RKO (cell line): Measurements from ENCODE around the gene TMEM260.
"Not testable (repeated sequence)": the region's sequence is repeated elsewhere in the genome, so short reads cannot be mapped to it uniquely, and the experiment has no call there.

Source experiments
- DNase-seq: peaks from one replicate; pipeline ENCODE4 v3.0.0-alpha.2; 2016; ENCODE audit warnings: low spot score

TMEM260 gene

GRCh38 chr14:56678838-56679237 lies 99.2 kb downstream of the TMEM260 start:
- DNase-seq, result no peak

DNA sequence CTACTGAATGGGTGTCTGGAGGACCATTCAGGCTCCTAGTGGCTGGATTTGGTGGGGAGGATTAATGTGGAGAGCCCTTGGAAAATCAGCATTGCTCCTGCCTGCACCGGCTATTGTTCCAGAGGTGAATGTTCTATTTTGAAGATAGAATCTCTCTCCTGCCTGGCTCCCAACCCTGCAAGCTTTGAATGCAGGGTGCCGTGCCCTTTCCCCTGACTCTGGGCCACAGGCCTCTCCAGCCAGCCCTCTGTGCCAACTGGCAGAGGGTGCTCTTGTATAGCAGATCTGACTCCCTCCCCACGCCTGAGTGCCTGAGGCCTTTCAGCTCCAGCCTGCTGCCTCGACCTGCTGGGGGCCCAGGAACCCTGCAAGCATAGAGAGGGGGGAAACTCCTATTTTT lies 106.8 kb downstream of the TMEM260 start:
- no peak for DNase-seq

- DNase-seq, result no peak
Measured at GRCh38 chr14:56687123-56687522, 107.5 kb downstream of the TMEM260 start.

- no peak for DNase-seq
Measured at GRCh38 chr14:56694609-56695008, 115.0 kb downstream of the TMEM260 start.

DNA sequence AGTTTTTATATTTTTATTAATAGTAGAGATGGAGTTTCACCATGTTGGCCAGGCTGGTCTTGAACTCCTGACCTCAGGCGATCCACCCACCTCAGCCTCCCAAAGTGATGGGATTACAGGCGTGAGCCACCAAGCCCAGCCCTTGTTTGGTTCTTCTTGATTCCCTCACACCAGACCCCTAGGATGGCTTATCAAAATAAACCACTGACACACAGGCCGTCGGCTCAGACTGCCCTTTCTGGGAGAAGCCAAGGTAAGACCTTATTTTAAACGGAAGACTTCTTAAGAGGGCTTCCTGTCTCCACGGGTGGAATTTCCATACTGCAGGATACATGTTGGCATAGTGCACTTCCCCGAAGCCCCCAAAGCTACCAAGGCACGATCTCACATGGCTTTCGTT lies 115.6 kb downstream of the TMEM260 start:
- not testable (repeated sequence) for DNase-seq
